H1 (cell line): ENCODE measurements around the gene SHANK1. TPM values are rescaled to one million over a fixed set of nuclear protein-coding genes. Genes with fewer than 3 reads are reported as not detected.

Source experiments
- CTCF ChIA-PET: fragments of 300-600 bp; sonication (Branson Sonifier 250); formaldehyde crosslinking; loops from one replicate; lab custom pipeline; 2021; ENCODE audit not compliant: partially characterized antibody; lab: Charles Lee
- POLR2A ChIA-PET: fragments of 300-600 bp; sonication (Branson Sonifier 250); formaldehyde crosslinking; loops from one replicate; lab custom pipeline; 2021; ENCODE audit warnings: inconsistent platforms; ENCODE audit not compliant: partially characterized antibody; lab: Charles Lee
- DNase-seq, 2 experiments: peaks; one replicate each; pipeline versions ENCODE4 v3.0.0 to v3.0.0-alpha.2; 2010 to 2022; ENCODE audit warnings: low spot score in 2 of 2, low read depth in 1 of 2, mixed read lengths in 1 of 2
- FAIRE-seq: peaks from 2 replicates; lab custom pipeline; 2011; peaks lifted over from hg19 to GRCh38; lab: Jason Lieb, UNC
- H2AFZ ChIP-seq: 2 replicates; pipeline ENCODE4 v1.8.1; 2012; ENCODE audit warnings: low read length, inconsistent platforms
- H2AK5ac ChIP-seq: 2 replicates; pipeline ENCODE4 v1.6.1; 2013; ENCODE audit warnings: low read depth, low read length
- H2BK120ac ChIP-seq: replicated peaks from 2 replicates; pipeline ENCODE3; 2013; ENCODE audit warnings: low read depth, low read length, inconsistent platforms
- H2BK12ac ChIP-seq: 2 replicates; pipeline ENCODE4 v1.6.1; 2013; ENCODE audit warnings: low read depth, low read length
- H2BK15ac ChIP-seq: 2 replicates; pipeline ENCODE4 v1.6.1; 2013; ENCODE audit warnings: low read length
- H2BK20ac ChIP-seq: 2 replicates; pipeline ENCODE4 v1.6.1; 2013; ENCODE audit warnings: low read length
- H2BK5ac ChIP-seq: 2 replicates; pipeline ENCODE4 v1.6.1; 2013; ENCODE audit warnings: low read depth, low read length
- H3K14ac ChIP-seq: 2 replicates; pipeline ENCODE4 v1.6.1; 2013; ENCODE audit warnings: inconsistent platforms; ENCODE audit not compliant: insufficient read length
- H3K18ac ChIP-seq: 2 replicates; pipeline ENCODE4 v1.6.1; 2013; ENCODE audit warnings: low read length; ENCODE audit errors: extremely low read depth
- H3K23ac ChIP-seq: 2 replicates; pipeline ENCODE4 v1.6.1; 2013; ENCODE audit warnings: inconsistent platforms; ENCODE audit not compliant: insufficient read length
- H3K23me2 ChIP-seq: 2 replicates; pipeline ENCODE4 v1.6.1; 2013; ENCODE audit warnings: low read depth, low read length
- H3K27ac ChIP-seq: 2 replicates; pipeline ENCODE4 v1.6.1; 2011; ENCODE audit warnings: low read depth, low read length, inconsistent platforms
- H3K27me3 ChIP-seq, 4 experiments: replicated peaks in 1 of 4; 1 replicate in 1 of 4; 2 replicates in 3 of 4; pipeline versions ENCODE4 v1.6.1 to v1.8.1; 2011 to 2013; ENCODE audit warnings: low read length in 3 of 4, mild to moderate bottlenecking in 3 of 4, inconsistent platforms in 2 of 4, mixed read lengths in 2 of 4, moderate library complexity in 1 of 4; ENCODE audit not compliant: control insufficient read depth in 3 of 4, insufficient read depth in 3 of 4; ENCODE audit errors: extremely low read depth in 1 of 4
- H3K36me3 ChIP-seq, 4 experiments: 2 replicates each; pipeline versions ENCODE4 v1.6.1 to v1.8.1; 2011 to 2013; ENCODE audit warnings: mild to moderate bottlenecking in 4 of 4, low read length in 3 of 4, moderate library complexity in 2 of 4, control low read depth in 1 of 4, inconsistent platforms in 1 of 4; ENCODE audit not compliant: insufficient read depth in 4 of 4, control insufficient read depth in 2 of 4
- H3K4ac ChIP-seq: replicated peaks from 2 replicates; pipeline ENCODE3; 2013; ENCODE audit warnings: low read length, low read depth, mixed read lengths, inconsistent platforms; ENCODE audit not compliant: insufficient read length
- H3K4me1 ChIP-seq, 4 experiments: replicated peaks in 1 of 4; 1 replicate in 1 of 4; 2 replicates in 3 of 4; pipeline versions ENCODE4 v1.6.1 to v1.8.1; 2011 to 2013; ENCODE audit warnings: low read length in 3 of 4, inconsistent platforms in 2 of 4, mixed read lengths in 1 of 4; ENCODE audit not compliant: insufficient read depth in 4 of 4, control insufficient read depth in 3 of 4
- H3K4me2 ChIP-seq, 2 experiments: 2 replicates each; pipeline versions ENCODE4 v1.6.1 to v1.8.1; 2011 to 2013; ENCODE audit warnings: low read depth in 2 of 2, low read length in 2 of 2, control low read depth in 1 of 2, inconsistent platforms in 1 of 2, mild to moderate bottlenecking in 1 of 2; ENCODE audit not compliant: insufficient read depth in 1 of 2
- H3K4me3 ChIP-seq, 4 experiments: fragments of 200-600, 300-600 bp in 1 of 4; sonication (generic), shearing (Covaris generic), sonication (Bioruptor Twin) in 1 of 4; 2 replicates each; pipeline versions ENCODE4 v1.5.1 to v1.8.1; 2011 to 2016; ENCODE audit warnings: low read length in 4 of 4, low read depth in 3 of 4, control low read depth in 2 of 4, inconsistent platforms in 2 of 4, mild to moderate bottlenecking in 2 of 4, mixed read lengths in 1 of 4, moderate library complexity in 1 of 4; ENCODE audit not compliant: insufficient read depth in 2 of 4; ENCODE audit errors: extremely low read depth in 1 of 4
- H3K56ac ChIP-seq: replicated peaks from 2 replicates; pipeline ENCODE3; 2013; ENCODE audit warnings: low read depth, mild to moderate bottlenecking, mixed read lengths, low read length, inconsistent platforms; ENCODE audit not compliant: insufficient read length
- H3K79me1 ChIP-seq: 2 replicates; pipeline ENCODE4 v1.6.1; 2013; ENCODE audit warnings: low read depth, low read length, control low read depth
- H3K79me2 ChIP-seq, 2 experiments: 2 replicates each; pipeline versions ENCODE4 v1.6.1 to v1.8.1; 2012 to 2013; ENCODE audit warnings: low read length in 2 of 2, mild to moderate bottlenecking in 2 of 2, inconsistent platforms in 1 of 2; ENCODE audit not compliant: insufficient read depth in 2 of 2, control insufficient read depth in 1 of 2
- H3K9ac ChIP-seq, 4 experiments: replicated peaks in 1 of 4; 1 replicate in 1 of 4; 2 replicates in 3 of 4; pipeline versions ENCODE4 v1.6.1 to v1.8.1; 2011 to 2013; ENCODE audit warnings: low read depth in 3 of 4, low read length in 3 of 4, control low read depth in 2 of 4, mild to moderate bottlenecking in 2 of 4, moderate library complexity in 2 of 4, inconsistent platforms in 1 of 4; ENCODE audit errors: extremely low read depth in 1 of 4
- H3K9me3 ChIP-seq, 2 experiments: 2 replicates each; pipeline versions ENCODE4 v1.6.1 to v1.8.1; 2012 to 2013; ENCODE audit warnings: mild to moderate bottlenecking in 2 of 2, moderate library complexity in 2 of 2, control low read depth in 1 of 2, inconsistent platforms in 1 of 2, low read depth in 1 of 2, low read length in 1 of 2, mixed read lengths in 1 of 2; ENCODE audit not compliant: insufficient read depth in 2 of 2
- H4K20me1 ChIP-seq, 2 experiments: replicated peaks in 1 of 2; 2 replicates each; pipeline versions ENCODE3 to v1.8.1; 2011 to 2013; ENCODE audit warnings: inconsistent platforms in 2 of 2, low read length in 2 of 2, mild to moderate bottlenecking in 1 of 2; ENCODE audit not compliant: insufficient read depth in 2 of 2, control insufficient read depth in 1 of 2
- H4K5ac ChIP-seq: 2 replicates; pipeline ENCODE4 v1.6.1; 2013; ENCODE audit warnings: low read length, low read depth, mixed read lengths, inconsistent platforms; ENCODE audit not compliant: insufficient read length
- H4K8ac ChIP-seq: 2 replicates; pipeline ENCODE4 v1.8.0; 2013; ENCODE audit warnings: mild to moderate bottlenecking, moderate library complexity, low read length, inconsistent platforms; ENCODE audit not compliant: insufficient read depth; ENCODE audit errors: extremely low read depth
- H4K91ac ChIP-seq: replicated peaks from 2 replicates; pipeline ENCODE3; 2013; ENCODE audit warnings: low read length, mixed read lengths, inconsistent platforms; ENCODE audit not compliant: insufficient read length
- ATF3 ChIP-seq: IDR thresholded peaks from 2 replicates; pipeline ENCODE4 v1.6.1; 2011; ENCODE audit warnings: low read depth, mild to moderate bottlenecking, low read length; ENCODE audit not compliant: insufficient read depth
- BRCA1 ChIP-seq: IDR thresholded peaks from 2 replicates; pipeline ENCODE4 v1.6.1; 2012; ENCODE audit warnings: low read depth, low read length, improper control_type of control experiment
- CHD2 ChIP-seq: IDR thresholded peaks from 2 replicates; pipeline ENCODE4 v1.6.1; 2012; ENCODE audit warnings: low read length, improper control_type of control experiment
- KDM1A ChIP-seq: fragments of 200-600, 300-600 bp; sonication (generic); IDR thresholded peaks from 2 replicates; pipeline ENCODE4 v1.7.1; 2016; ENCODE audit warnings: mild to moderate bottlenecking, low read length, borderline replicate concordance
- NANOG ChIP-seq: IDR thresholded peaks from 2 replicates; pipeline ENCODE4 v1.6.1; 2011; ENCODE audit warnings: low read length, low read depth, mild to moderate bottlenecking, inconsistent platforms; ENCODE audit not compliant: insufficient read depth, poor library complexity, severe bottlenecking
- SAP30 ChIP-seq: fragments of 300-600 bp; sonication (generic); IDR thresholded peaks from 2 replicates; pipeline ENCODE4 v1.7.1; 2012; ENCODE audit warnings: low read length, moderate library complexity, mild to moderate bottlenecking, inconsistent platforms; ENCODE audit not compliant: insufficient read depth, insufficient replicate concordance
- SIN3A ChIP-seq, 2 experiments: IDR thresholded peaks in 1 of 2; conservative IDR thresholded peaks in 1 of 2; 2 replicates each; pipeline ENCODE4 v1.6.1; 2011 to 2012; ENCODE audit warnings: low read length in 2 of 2, improper control_type of control experiment in 1 of 2, low read depth in 1 of 2, mild to moderate bottlenecking in 1 of 2
- SIX5 ChIP-seq: IDR thresholded peaks from 2 replicates; pipeline ENCODE4 v1.6.1; 2011; ENCODE audit warnings: mild to moderate bottlenecking, low read depth, low read length
- SUZ12 ChIP-seq: fragments of 200-600 bp; sonication (generic); IDR thresholded peaks from 2 replicates; pipeline ENCODE4 v1.6.1; 2012; ENCODE audit warnings: mild to moderate bottlenecking, inconsistent platforms, low read length, moderate library complexity, mixed read lengths
- USF2 ChIP-seq: IDR thresholded peaks from 2 replicates; pipeline ENCODE4 v1.6.1; 2011; ENCODE audit warnings: low read length, improper control_type of control experiment
- YY1 ChIP-seq: IDR thresholded peaks from 2 replicates; pipeline ENCODE4 v1.6.1; 2011; ENCODE audit warnings: low read depth, mild to moderate bottlenecking, low read length
- ZNF274 ChIP-seq: IDR thresholded peaks from 2 replicates; pipeline ENCODE4 v1.7.0; 2012; ENCODE audit warnings: low read length, borderline replicate concordance; ENCODE audit errors: extremely low read depth
- WGBS, 2 experiments: shearing (Covaris generic) in 1 of 2; methylation state at CpG; one replicate each; pipeline versions ENCODE4 v1.1.6 to v1.1.7; 2013 to 2015; ENCODE audit warnings: low lambda C conversion rate in 2 of 2, mixed read lengths in 2 of 2, inconsistent platforms in 1 of 2, low coverage in 1 of 2, missing lambda C conversion rate in 1 of 2; ENCODE audit not compliant: insufficient replicate concordance in 2 of 2, insufficient coverage in 1 of 2, insufficient read length in 1 of 2; ENCODE audit errors: extremely low coverage in 1 of 2, missing lambda C conversion rate in 1 of 2; 5-methylcytosine and 5-hydroxymethylcytosine counted together
- polyA plus RNA-seq, 7 experiments: library from polyadenylated mRNA; depleted of rRNA in 3 of 7; stranded (reverse) in 5 of 7; unstranded in 2 of 7; fragments of >200 nt in 5 of 7; fragments of 200-250 nt in 2 of 7; gene quantifications; 1 replicate in 5 of 7; 2 replicates in 1 of 7; 4 replicates in 1 of 7; pipeline versions ENCODE4 v1.2.1 to v1.2.3, GENCODE V29; 2011 to 2013; ENCODE audit warnings: missing spikeins in 2 of 7, mixed read lengths in 2 of 7
- total RNA-seq: library from RNA; stranded (reverse); fragmentation: NEBNext Ultra II Directional; extraction: Animal tissue kit (Norgen Biotek cat#: 25700); gene quantifications from 2 replicates; pipeline ENCODE4 v1.2.1, GENCODE V29; 2021

Gene SHANK1
- total and polyA plus RNA-seq, 2 of the 8 experiments (the other 6 are each of a cell fraction or from before 2014, with no cell fraction given) = 1.1 to 3.7 TPM

- no peaks in the 10 kb centered on the region for H3K36me3 ChIP-seq
- H3K56ac ChIP-seq = no peak overlapping the region
- no peak overlapping the region for H3K27ac ChIP-seq
- no peak overlapping the region for H4K5ac ChIP-seq
- H2BK12ac ChIP-seq = no peak overlapping the region
- H2AFZ ChIP-seq = no peak overlapping the region
- POLR2A ChIA-PET = interaction anchor here (1.7 kb wide), 1 partner anchor 50 kb away, joined by 4 read pairs; no protein-coding TSS in a partner anchor
- H3K23ac ChIP-seq = no peak overlapping the region
- no peak overlapping the region for H2BK120ac ChIP-seq
- FAIRE-seq (no peak), DNase-seq (no peak)
- H4K8ac ChIP-seq = no peak overlapping the region
- no peak overlapping the region for H3K14ac ChIP-seq
- H3K27me3 ChIP-seq = peaks cover 0 to 1% (median 0%) of the 10 kb centered on the region in 4 experiments; a peak in 1 of 7 replicates
- no peak overlapping the region for H2BK15ac ChIP-seq
- H3K18ac ChIP-seq = no peak overlapping the region
- no peaks in the 10 kb centered on the region for H3K23me2 ChIP-seq
- no peak overlapping the region for H2AK5ac ChIP-seq
- no peaks in the 10 kb centered on the region for H3K79me2 ChIP-seq
- no peak overlapping the region for H2BK5ac ChIP-seq
- H3K4ac ChIP-seq = no peak overlapping the region
- CTCF ChIA-PET = interaction anchor here (0.6 to 1.4 kb wide), 5 partner anchors 29 to 860 kb away, joined by 3 to 6 read pairs (median 3); no protein-coding TSS in a partner anchor
- H3K4me2 ChIP-seq = no peak overlapping the region
- no peak overlapping the region for H4K91ac ChIP-seq
- no peak overlapping the region for H3K9ac ChIP-seq
- H2BK20ac ChIP-seq = no peak overlapping the region
- 85% methylated on average over 4 of the region's 4 CpGs; no CpG with 5 or more reads in 1 of the 2 experiments for WGBS, 2 experiments
- H3K79me1 ChIP-seq = no peaks in the 10 kb centered on the region
- no peaks in the 10 kb centered on the region for H4K20me1 ChIP-seq
- no peaks in the 10 kb centered on the region for H3K4me1 ChIP-seq
- H3K9me3 ChIP-seq = no peaks in the 10 kb centered on the region
- H3K4me3 ChIP-seq = no peak overlapping the region
- TF ChIP-seq SIN3A (conservative IDR thresholded peaks at IDR 0.05 in 1 of 2, IDR thresholded peaks at IDR 0.05 in 1 of 2; ENCODE audit: low read depth in 1 of 2, low read length in 2 of 2) (no peak), KDM1A (no peak), SAP30 (no peak), SIX5 (no peak), CHD2 (no peak), YY1 (no peak), NANOG (no peak), SUZ12 (no peak), USF2 (no peak), ZNF274 (no peak), BRCA1 (no peak), ATF3 (no peak)
Measured at GRCh38 chr19:50753879-50754278, 34.3 kb upstream of the SHANK1 start.
